GM18505 (cell line): ENCODE results near the gene TUBB3.

Experiments used
- ATAC-seq: cut with Tn5 transposase; IDR thresholded peaks from one replicate; pipeline ENCODE4 v1.9.1; 2021; ENCODE audit not compliant: unreplicated experiment
- POLR2A ChIP-seq: IDR thresholded peaks from 4 replicates; pipeline ENCODE4 v1.6.1; 2011; ENCODE audit warnings: borderline replicate concordance; ENCODE audit not compliant: insufficient read depth, insufficient read length; ENCODE audit errors: extremely low read depth

The TUBB3 gene

DNA sequence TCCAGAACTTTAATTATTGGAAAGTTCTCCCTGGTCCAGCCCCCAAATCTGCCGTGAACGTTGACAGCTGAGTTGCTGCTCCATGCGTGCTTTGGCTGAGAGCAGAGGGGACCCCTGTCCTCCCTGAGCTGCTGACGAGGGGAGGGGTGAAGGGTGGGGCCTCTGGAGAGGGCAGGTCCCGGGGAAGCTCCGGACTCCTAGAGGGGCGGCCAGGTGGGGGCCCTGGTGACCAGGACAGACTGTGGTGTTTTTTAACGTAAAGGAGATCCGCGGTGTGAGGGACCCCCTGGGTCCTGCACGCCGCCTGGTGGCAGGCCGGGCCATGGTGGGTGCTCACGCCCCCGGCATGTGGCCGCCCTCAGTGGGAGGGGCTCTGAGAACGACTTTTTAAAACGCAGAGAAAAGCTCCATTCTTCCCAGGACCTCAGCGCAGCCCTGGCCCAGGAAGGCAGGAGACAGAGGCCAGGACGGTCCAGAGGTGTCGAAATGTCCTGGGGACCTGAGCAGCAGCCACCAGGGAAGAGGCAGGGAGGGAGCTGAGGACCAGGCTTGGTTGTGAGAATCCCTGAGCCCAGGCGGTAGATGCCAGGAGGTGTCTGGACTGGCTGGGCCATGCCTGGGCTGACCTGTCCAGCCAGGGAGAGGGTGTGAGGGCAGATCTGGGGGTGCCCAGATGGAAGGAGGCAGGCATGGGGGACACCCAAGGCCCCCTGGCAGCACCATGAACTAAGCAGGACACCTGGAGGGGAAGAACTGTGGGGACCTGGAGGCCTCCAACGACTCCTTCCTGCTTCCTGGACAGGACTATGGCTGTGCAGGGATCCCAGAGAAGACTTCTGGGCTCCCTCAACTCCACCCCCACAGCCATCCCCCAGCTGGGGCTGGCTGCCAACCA, 4.4 kb upstream of the TUBB3 start, which contains the start of gene MC1R:
TSS of gene MC1R (plus strand) at position 410 of the 895 bp plus-strand sequence. CDS start at position 807, 397 bp downstream.
- ATAC-seq, result no peak
- TF ChIP-seq POLR2A, result no peak

DNA sequence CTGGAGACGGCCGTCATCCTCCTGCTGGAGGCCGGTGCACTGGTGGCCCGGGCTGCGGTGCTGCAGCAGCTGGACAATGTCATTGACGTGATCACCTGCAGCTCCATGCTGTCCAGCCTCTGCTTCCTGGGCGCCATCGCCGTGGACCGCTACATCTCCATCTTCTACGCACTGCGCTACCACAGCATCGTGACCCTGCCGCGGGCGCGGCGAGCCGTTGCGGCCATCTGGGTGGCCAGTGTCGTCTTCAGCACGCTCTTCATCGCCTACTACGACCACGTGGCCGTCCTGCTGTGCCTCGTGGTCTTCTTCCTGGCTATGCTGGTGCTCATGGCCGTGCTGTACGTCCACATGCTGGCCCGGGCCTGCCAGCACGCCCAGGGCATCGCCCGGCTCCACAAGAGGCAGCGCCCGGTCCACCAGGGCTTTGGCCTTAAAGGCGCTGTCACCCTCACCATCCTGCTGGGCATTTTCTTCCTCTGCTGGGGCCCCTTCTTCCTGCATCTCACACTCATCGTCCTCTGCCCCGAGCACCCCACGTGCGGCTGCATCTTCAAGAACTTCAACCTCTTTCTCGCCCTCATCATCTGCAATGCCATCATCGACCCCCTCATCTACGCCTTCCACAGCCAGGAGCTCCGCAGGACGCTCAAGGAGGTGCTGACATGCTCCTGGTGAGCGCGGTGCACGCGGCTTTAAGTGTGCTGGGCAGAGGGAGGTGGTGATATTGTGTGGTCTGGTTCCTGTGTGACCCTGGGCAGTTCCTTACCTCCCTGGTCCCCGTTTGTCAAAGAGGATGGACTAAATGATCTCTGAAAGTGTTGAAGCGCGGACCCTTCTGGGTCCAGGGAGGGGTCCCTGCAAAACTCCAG, 3.4 kb upstream of the TUBB3 start:
- TF ChIP-seq POLR2A, result no peak
- ATAC-seq, result no peak

DNA sequence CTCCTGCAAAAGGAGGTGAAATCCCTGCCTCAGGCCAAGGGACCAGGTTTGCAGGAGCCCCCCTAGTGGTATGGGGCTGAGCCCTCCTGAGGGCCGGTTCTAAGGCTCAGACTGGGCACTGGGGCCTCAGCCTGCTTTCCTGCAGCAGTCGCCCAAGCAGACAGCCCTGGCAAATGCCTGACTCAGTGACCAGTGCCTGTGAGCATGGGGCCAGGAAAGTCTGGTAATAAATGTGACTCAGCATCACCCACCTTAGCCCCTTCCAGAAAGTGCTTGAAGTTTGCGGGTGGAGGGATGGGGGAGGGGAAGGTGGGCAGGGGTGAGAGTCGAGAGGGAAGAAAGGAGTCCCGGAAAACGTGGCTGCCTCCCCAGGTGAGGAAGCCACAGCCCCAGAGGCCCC, 2.4 kb upstream of the TUBB3 start:
- ATAC-seq, result no peak
- no peak for TF ChIP-seq POLR2A

DNA sequence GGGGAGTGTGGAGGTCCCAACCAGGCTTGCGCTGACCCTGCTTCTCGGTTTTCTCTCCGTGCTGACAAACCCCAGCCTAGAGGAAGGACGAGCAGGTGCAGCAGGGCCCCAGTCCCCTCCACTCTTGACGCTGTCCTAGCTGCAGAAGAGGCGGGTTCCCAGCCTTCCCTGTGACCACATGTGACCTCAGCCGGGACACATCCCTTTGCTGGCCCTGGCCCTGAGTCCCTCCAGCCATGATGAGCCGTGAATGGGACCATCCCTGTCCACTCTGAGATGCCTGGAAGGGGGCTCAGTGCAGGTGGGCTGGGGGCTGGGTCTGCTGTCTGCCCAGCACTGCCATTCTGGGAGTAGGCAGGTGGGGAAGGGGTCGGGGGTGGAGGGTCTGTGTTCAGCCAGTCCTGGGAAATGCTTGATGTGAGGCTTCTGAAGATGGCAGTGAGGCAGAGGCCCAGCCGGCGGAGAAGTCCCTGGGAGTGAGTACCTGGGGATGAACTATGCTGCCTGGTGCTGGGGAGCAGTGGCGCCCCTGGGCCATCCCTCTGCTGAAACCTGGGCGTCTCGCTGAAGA, 1.9 kb upstream of the TUBB3 start:
- TF ChIP-seq POLR2A, result no peak
- no peak for ATAC-seq

DNA sequence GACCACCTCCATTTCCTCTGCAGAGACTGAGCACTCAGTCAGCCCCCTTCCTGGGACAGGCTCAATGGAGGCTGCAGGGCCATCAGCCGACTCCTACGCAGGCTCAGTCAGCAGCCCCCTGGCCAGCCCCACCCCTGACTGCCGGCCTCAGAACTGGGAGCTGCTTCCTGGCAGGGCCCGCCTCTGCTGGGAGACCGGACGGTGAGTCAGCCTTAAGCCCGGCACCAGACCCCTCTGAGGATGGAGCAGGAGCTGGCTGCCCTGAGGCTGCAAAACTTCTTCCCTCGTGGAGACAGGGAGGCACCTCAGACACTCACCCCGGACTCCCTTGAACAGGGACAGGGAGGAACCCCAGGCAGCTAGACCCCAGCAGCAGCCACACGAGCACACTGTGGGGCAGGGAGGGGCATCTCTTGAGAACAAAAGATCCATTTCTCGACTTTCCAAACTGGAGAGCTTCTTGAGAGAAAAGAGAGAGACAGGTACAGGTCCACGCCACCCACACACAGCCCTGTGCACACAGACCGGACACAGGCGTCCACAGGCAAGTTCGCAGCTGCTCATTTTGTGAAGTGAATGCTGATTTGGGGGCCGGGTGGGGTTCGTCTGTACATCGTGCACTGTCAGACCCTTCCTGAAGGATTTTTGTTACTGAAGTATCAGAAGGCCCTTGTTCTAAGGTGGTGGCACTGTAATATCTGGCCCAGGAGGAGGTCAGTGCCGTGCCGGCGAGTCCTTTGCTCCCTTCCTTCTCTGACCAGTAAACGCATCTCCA, 1.3 kb upstream of the TUBB3 start:
- no peak for ATAC-seq
- no peak for TF ChIP-seq POLR2A

DNA sequence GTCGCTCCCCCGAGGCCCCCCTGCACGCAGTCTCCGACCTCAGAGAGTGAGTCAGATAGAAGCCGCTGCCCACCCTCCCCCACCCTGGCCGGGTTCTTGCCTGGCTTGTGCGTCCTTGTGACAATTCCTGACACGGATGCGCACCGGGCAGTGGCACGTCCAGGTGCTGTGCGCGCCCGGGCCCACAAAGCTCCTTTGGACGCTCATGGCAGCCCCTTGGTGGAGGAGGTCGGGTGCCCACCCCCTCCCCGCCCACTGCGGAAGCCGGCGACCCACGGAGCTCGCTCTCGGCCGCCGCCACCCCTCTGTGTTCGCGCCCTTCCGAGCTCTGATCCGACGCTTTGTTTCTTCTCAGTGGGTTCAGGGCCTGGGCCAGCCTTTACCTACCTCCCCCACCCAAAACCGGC, 662 bp upstream of the TUBB3 start:
- no peak for TF ChIP-seq POLR2A
- no peak for ATAC-seq

DNA sequence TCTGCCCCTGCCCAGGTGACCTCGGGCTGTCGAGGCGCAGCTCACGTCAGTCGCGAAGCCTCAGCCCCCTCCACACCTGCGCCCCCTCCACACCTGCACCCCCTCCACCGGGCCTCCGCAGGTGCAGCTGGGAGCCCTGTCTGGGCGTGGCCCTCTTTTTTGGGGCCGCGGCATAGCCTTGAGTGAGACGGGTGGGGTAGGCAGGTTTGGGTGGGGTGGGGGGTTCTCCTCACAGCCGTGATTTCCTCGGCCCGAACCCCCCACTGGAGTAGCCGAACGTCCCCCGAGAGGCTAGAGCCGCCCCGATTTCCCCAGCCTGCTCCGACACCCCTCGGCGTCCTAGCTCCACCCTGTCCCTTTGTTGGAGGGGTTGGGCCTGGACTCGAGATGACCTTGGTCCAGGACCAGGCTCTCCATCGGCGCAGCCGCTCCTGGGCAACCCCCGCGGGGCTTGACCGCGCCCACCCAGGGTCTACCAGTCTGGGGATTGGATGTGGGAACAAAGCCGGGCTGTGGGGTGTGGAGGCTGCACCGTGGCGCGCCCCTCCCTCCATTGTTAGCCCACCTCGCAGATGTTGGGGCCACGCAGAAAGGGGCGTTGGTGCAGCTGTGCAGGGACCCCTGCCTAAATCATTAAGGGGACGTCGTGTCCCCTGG, 626 bp downstream of the TUBB3 start:
- ATAC-seq, result no peak
- no peak for TF ChIP-seq POLR2A

DNA sequence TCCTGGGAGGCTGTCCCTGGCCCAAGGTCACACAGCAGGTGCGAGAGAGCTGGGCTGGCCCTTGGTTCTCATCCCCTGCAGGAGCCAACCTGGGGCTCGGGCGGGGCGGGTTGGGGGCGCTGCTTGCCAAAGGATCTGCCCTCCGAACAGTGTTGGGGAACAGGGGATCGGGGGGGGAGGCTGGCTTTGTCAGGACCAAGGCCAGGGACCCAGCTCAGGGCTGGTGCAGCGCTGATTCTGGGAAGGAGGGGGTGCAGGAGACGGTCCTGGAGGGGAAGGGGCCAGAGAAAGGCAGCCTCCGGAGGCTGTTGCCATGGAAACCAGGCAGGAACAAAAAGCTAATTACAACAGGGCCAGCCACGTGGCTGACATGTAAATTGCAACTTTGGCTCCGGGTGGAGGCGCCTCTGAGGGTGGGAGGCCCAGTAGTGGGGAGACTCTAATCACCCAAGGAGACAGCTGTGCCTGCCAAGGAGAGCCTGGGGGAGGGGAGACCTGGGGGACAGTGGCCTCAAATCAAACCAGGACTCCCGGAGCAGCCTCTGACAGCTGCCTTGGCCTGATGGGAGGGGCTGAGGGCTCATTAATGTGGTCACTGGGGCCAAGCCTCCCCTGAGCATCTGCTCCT, 1.3 kb downstream of the TUBB3 start:
- ATAC-seq, result no peak
- no peak for TF ChIP-seq POLR2A

DNA sequence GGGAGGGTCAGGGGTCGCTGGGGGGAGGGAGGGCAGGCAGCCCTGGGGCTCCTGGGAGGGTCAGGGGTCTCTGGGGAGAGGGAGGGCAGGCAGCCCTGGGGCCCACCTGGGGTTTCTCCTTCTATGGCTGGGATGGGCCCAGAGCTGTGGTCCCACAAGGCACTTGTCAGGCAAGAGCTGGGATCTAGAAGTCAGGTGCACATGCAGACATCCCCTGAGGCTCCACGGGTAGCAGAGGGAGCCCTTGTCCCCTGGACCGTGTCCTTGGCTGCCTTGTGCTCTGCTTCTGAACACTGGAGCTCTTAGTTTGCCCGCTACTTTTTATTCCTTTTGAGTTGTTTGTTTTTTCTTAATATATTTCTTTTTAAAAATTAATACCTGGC, 1.8 kb downstream of the TUBB3 start:
- no peak for ATAC-seq
- no peak for TF ChIP-seq POLR2A

DNA sequence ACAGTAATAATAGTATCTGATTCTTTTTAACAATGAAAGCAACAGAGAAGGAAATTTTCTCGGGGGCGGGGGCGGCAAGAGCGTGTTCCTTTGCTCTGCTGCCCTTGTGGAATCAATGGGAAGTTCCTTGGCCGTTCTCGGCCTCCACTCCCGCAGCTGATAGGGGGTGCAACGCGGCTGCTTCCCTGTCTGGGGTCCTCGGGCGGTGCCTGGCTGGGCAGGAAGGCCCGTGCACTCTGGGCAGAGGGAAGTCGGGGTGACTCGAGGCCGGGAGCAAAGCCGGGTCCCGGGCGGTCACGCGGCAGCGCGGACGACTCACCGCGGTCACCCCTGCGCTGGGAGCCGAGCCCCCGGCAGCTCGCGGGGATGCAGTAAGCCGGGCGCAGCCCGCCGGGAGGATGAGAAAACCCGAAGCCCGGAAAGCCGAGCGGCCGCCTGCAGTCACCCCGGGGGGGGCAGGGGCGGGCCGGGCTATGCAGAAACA, 2.5 kb downstream of the TUBB3 start:
- no peak for TF ChIP-seq POLR2A
- no peak for ATAC-seq

DNA sequence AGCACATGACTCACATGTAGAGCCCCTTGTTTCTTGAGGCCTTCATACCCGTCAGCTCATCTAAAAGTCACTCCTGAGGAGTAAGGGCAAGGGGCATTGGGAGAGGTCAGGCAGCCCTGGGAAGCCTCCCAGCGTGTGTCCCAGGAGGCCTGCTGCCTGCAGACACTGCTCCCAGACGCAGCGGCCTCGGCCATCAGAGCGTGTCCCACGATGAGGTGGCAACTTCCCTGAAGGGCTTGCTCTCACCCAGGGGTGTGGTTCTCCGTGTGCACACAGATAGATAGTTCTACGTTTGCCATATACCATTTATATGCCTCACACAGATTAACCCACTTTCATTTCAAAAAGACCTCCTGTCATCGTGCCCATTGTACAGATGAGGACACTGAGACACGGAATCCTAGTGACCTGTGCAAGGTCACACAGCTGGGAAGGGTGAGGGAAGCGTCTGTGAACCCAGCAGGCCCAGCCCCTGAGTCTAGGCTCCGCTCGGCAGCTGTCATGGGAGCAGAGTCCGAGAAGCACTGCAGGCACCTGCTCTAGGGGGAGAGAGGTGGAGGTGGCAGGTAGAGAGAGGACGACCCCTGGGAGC, 8.3 kb downstream of the TUBB3 start:
- no peak for ATAC-seq
- no peak for TF ChIP-seq POLR2A
